ENCODE results near the gene FERMT1. TPM values are rescaled to one million over a fixed set of nuclear protein-coding genes. Genes with fewer than 3 reads are reported as not detected.
A peak's percentile ranks its signal among the peaks of the same experiment; 100 is the strongest.

FERMT1 gene, protein sequence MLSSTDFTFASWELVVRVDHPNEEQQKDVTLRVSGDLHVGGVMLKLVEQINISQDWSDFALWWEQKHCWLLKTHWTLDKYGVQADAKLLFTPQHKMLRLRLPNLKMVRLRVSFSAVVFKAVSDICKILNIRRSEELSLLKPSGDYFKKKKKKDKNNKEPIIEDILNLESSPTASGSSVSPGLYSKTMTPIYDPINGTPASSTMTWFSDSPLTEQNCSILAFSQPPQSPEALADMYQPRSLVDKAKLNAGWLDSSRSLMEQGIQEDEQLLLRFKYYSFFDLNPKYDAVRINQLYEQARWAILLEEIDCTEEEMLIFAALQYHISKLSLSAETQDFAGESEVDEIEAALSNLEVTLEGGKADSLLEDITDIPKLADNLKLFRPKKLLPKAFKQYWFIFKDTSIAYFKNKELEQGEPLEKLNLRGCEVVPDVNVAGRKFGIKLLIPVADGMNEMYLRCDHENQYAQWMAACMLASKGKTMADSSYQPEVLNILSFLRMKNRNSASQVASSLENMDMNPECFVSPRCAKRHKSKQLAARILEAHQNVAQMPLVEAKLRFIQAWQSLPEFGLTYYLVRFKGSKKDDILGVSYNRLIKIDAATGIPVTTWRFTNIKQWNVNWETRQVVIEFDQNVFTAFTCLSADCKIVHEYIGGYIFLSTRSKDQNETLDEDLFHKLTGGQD
- 0.27 TPM in 1 of 2 replicates, not detected in the other for total RNA-seq
- long read RNA-seq, result 0 reads

DNA sequence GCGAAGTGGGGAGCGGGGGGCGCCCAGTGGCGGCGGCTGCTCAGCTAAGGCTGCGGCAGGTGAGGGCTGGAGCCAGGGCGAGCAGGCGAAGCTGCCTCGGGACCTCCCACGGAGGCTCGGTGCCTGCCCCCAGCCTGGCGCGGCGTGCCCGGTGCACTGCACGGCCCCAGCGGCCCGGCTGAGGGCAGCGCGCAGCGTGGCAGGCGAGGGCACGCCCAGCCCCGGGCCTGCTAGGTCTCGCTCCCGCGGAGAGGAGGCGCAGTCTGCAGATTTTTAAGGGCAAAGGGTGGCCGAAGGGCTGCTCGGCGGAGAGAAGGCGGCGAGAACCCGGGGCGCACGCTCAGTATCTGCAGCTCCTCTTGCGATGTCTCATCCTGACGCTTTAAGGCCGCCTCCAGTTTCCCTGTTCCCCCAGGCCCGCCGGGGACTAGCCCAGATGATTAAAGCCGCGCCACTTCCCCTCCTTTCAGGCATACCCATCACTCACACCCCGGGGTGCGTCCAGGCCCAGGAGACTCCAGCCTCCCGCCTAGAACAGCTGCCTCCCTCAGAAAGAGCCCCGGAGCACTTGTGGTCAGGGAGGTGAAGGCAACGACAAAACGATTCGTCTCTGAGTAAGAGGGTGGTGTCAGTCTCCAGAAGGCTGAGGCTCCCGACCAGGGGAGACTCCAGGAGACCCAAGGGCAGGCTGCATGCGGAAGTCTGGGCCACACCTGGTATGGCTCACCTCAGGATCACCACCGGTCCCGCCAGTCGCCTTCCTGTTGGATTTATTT, at the start of gene FERMT1:
TSS of gene FERMT1 (minus strand) at position 158 of the 776 bp plus-strand sequence. CDS start 3,476 bp downstream, outside the sequence.
- DNase-seq (ENCODE audit: extremely low spot score, unreplicated experiment), result peak; percentile 85
- Mint-ChIP-seq H3K27me3 (ENCODE audit: unreplicated experiment) (peaks cover 43% of the 10 kb centered on the region), H3K4me1 (ENCODE audit: unreplicated experiment) (peaks cover 12% of the 10 kb centered on the region), H3K36me3 (ENCODE audit: unreplicated experiment) (no peaks in the 10 kb centered on the region), H3K9me3 (ENCODE audit: unreplicated experiment) (no peaks in the 10 kb centered on the region), H3K4me3 (ENCODE audit: unreplicated experiment) (peak within 1 kb of the TSS; percentile 71), H3K27ac (ENCODE audit: unreplicated experiment) (no peak within 1 kb of the TSS)
- TF ChIP-seq, protein P1, sequence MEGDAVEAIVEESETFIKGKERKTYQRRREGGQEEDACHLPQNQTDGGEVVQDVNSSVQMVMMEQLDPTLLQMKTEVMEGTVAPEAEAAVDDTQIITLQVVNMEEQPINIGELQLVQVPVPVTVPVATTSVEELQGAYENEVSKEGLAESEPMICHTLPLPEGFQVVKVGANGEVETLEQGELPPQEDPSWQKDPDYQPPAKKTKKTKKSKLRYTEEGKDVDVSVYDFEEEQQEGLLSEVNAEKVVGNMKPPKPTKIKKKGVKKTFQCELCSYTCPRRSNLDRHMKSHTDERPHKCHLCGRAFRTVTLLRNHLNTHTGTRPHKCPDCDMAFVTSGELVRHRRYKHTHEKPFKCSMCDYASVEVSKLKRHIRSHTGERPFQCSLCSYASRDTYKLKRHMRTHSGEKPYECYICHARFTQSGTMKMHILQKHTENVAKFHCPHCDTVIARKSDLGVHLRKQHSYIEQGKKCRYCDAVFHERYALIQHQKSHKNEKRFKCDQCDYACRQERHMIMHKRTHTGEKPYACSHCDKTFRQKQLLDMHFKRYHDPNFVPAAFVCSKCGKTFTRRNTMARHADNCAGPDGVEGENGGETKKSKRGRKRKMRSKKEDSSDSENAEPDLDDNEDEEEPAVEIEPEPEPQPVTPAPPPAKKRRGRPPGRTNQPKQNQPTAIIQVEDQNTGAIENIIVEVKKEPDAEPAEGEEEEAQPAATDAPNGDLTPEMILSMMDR (IDR thresholded peaks at IDR 0.05), result no peak

DNA sequence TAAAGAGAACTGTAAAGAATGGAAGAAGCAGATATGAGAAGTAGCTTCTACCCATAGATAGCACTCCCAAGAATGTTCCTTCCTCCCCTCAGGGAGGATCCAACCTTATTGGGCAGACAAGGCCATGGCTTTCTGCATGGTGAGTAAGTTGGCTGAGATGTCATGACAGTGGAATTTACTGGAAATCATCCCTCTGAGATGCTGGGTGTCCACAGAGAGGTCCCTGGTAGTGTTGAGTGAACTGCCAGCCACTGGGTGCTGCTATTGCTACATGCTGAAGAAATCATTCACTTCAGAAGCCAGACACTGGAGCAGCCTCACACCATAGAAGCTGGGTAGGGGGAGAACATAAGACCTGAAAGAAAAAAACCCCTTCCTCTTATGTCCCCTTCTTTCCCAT, 46.4 kb upstream of the FERMT1 start:
- H3K27ac Mint-ChIP-seq (ENCODE audit: unreplicated experiment), result no peak overlapping the region
- no peaks in the 10 kb centered on the region for H3K27me3 Mint-ChIP-seq (ENCODE audit: unreplicated experiment)
- no peaks in the 10 kb centered on the region for H3K36me3 Mint-ChIP-seq (ENCODE audit: unreplicated experiment)
- H3K4me1 Mint-ChIP-seq (ENCODE audit: unreplicated experiment), result no peaks in the 10 kb centered on the region
- DNase-seq (ENCODE audit: extremely low spot score, unreplicated experiment), result no peak
- H3K4me3 Mint-ChIP-seq (ENCODE audit: unreplicated experiment), result no peak overlapping the region
- H3K9me3 Mint-ChIP-seq (ENCODE audit: unreplicated experiment), result peaks cover 3% of the 10 kb centered on the region
- TF ChIP-seq, protein P1 (IDR thresholded peaks at IDR 0.05), result no peak

DNA sequence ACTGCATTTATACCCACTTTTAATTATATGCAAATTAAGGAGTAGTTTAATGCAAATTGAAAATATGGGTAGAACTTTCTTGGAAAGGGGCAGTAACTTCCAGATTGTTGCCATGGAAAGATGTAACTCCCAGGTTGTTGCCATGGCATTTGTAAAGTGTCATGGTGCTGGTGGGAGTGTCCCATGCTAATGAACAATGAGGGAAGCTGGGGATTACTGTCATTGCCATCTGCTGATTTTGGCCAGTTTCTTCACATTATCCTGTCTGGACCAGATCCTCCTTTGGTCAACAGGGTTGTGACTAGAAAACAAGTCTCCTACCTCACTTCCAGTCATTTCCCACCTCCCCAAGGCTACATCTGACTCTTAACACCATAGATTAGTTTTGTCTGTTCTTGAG, 45.4 kb upstream of the FERMT1 start:
- Mint-ChIP-seq H3K27ac (ENCODE audit: unreplicated experiment) (no peak overlapping the region), H3K36me3 (ENCODE audit: unreplicated experiment) (no peaks in the 10 kb centered on the region), H3K4me3 (ENCODE audit: unreplicated experiment) (no peak overlapping the region), H3K4me1 (ENCODE audit: unreplicated experiment) (no peaks in the 10 kb centered on the region), H3K9me3 (ENCODE audit: unreplicated experiment) (peaks cover 3% of the 10 kb centered on the region), H3K27me3 (ENCODE audit: unreplicated experiment) (no peaks in the 10 kb centered on the region)
- DNase-seq (ENCODE audit: extremely low spot score, unreplicated experiment), result no peak
- TF ChIP-seq, protein P1 (IDR thresholded peaks at IDR 0.05), result no peak

DNA sequence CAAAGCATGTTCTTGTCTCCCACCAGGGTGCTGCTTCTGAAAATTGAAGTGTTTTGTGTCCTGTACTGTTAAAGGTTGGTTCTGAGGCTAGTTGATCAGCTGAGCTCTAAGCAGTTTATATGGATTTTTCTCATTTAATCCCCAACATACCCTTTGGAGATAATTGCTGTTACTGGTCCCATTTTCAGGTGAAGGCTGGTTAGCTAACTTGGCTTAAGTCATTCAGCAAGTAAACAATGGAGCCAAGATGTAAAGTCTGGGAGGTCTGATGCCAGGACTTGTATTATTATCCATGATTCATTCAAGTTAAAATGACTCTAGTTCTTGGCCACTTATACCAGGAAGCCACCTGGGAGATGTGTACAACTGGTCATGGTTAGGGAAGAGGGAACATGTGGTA, 42.5 kb upstream of the FERMT1 start:
- no peak overlapping the region for H3K4me3 Mint-ChIP-seq (ENCODE audit: unreplicated experiment)
- TF ChIP-seq, protein P1 (IDR thresholded peaks at IDR 0.05), result no peak
- no peaks in the 10 kb centered on the region for H3K36me3 Mint-ChIP-seq (ENCODE audit: unreplicated experiment)
- H3K4me1 Mint-ChIP-seq (ENCODE audit: unreplicated experiment), result no peaks in the 10 kb centered on the region
- H3K9me3 Mint-ChIP-seq (ENCODE audit: unreplicated experiment), result no peaks in the 10 kb centered on the region
- no peaks in the 10 kb centered on the region for H3K27me3 Mint-ChIP-seq (ENCODE audit: unreplicated experiment)
- H3K27ac Mint-ChIP-seq (ENCODE audit: unreplicated experiment), result no peak overlapping the region
- no peak for DNase-seq (ENCODE audit: extremely low spot score, unreplicated experiment)

Data from osteocyte (in vitro differentiated cells).